ENCODE results near the gene RABGAP1L.

- TF ChIP-seq SPI1 (IDR thresholded peaks at IDR 0.05; ENCODE audit: low read depth, low read length): no peak
- no peak for TF ChIP-seq POLR2A (IDR thresholded peaks at IDR 0.05; ENCODE audit: low read depth, low read length)
- no peak for TF ChIP-seq POLR2AphosphoS5 (IDR thresholded peaks at IDR 0.05; ENCODE audit: low read depth, low read length)
- TF ChIP-seq TAF1 (IDR thresholded peaks at IDR 0.05; ENCODE audit: low read depth, low read length): no peak
Measured at GRCh38 chr1:174748586-174748985, 589.3 kb downstream of the RABGAP1L start.
